ENCODE results near the gene PHLPP1. TPM values are rescaled to one million over a fixed set of nuclear protein-coding genes. Genes with fewer than 3 reads are reported as not detected.

Gene PHLPP1
- total and polyA plus RNA-seq, 2 of the 4 experiments (the other 2 are of a cell fraction): 3.3 to 3.6 TPM

DNA sequence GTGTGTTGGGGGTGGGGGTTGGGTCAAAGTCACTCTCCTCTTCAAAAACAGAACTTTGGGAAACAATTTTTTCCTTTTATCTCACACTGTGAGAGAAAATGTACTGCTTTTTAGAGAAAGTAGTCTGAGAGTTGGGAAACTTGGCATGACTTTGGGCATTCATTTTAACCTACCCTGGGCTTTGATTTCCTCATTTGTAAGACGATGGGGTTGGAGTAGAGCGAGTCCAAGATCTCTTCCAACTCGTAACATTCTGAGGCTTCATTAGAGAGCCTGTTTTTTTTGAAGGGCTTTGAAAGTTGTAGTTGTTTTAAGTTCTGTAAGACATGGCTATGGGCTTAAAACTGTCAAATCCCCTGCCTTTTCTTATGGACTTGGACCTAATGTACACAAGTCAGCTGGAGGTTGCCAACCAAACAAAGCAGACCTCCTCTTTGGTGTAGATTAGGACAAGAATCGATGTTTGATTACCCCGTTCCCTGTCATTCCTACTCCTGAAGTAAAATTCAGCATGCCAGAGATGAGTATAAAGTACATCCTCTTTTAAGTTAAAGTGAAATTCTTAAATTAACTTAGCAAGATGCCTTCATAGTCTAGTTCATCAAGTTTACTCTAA is 8.4 kb downstream of the PHLPP1 start:
- Histone ChIP-seq H4K8ac (ENCODE audit: low read depth in 2 of 2, low read length in 2 of 2) (no peak overlapping the region), H2BK5ac (ENCODE audit: low read depth, low read length, poor library complexity, severe bottlenecking) (no peak overlapping the region), H4K20me1 (ENCODE audit: insufficient read depth, low read length) (no peaks in the 10 kb centered on the region), H3K9me3 (ENCODE audit: control insufficient read depth, insufficient read depth, low read length) (no peaks in the 10 kb centered on the region), H4K91ac (ENCODE audit: insufficient read depth, low read depth, low read length) (no peak overlapping the region), H2BK120ac (ENCODE audit: low read depth, low read length) (no peak overlapping the region), H3K9ac (ENCODE audit: low read depth, low read length) (no peak overlapping the region), H2AFZ (replicated peaks; ENCODE audit: low read length, poor library complexity) (no peak overlapping the region), H3K18ac (ENCODE audit: low read depth, low read length) (no peak overlapping the region), H3K4me1 (ENCODE audit: control insufficient read depth, insufficient read depth, low read length) (peaks cover 2% of the 10 kb centered on the region; the same call in 1 of the 2 replicates), H2AK5ac (ENCODE audit: low read depth, low read length) (no peak overlapping the region), H2AK9ac (replicated peaks; ENCODE audit: low read depth, low read length, poor library complexity) (no peak overlapping the region), H2BK20ac (ENCODE audit: low read depth, low read length) (no peak overlapping the region), H3K27me3 (ENCODE audit: control insufficient read depth, insufficient read depth, low read length) (no peaks in the 10 kb centered on the region), H3K23ac (ENCODE audit: low read depth, low read length) (no peak overlapping the region), H2BK15ac (ENCODE audit: low read depth, low read length) (no peak overlapping the region), H3K4me3 (ENCODE audit: insufficient read depth, low read depth, low read length) (no peak overlapping the region), H3K9me1 (ENCODE audit: insufficient read depth, low read length) (no peaks in the 10 kb centered on the region), H3K56ac (ENCODE audit: extremely low read depth, insufficient read depth, low read length) (no peak overlapping the region), H3K4ac (ENCODE audit: low read depth, low read length) (no peak overlapping the region), H4K5ac (ENCODE audit: low read depth, low read length) (no peak overlapping the region), H3K4me2 (ENCODE audit: low read depth, low read length) (no peak overlapping the region), H3K27ac (ENCODE audit: insufficient read depth, low read length) (no peak overlapping the region), H3K14ac (replicated peaks; ENCODE audit: low read depth, low read length) (no peak overlapping the region), H3K36me3 (ENCODE audit: control insufficient read depth, insufficient read depth, low read length) (no peaks in the 10 kb centered on the region), H3K79me1 (ENCODE audit: low read depth in 1 of 2, low read length in 2 of 2) (peaks cover 10 to 13% of the 10 kb centered on the region in 2 experiments)
- POLR2A ChIA-PET (ENCODE audit: unreplicated experiment): no interaction called here
- no CpG with 5 or more reads among the region's 5 CpGs for WGBS, 2 experiments (ENCODE audit: extremely low coverage in 2 of 2, insufficient read length in 1 of 2)
- no TSS peak for BruUV-seq (replicated peaks)
- CTCF ChIA-PET: interaction anchor here (0.6 kb wide), 1 partner anchor 104 kb away, joined by 3 read pairs; no protein-coding TSS in a partner anchor
- intact Hi-C loops (cut with micrococcal nuclease): no loop called here
- dilution Hi-C loops (cut with HindIII; ENCODE audit: low sequenced_read_pairs, unreplicated experiment): no loop called here
- TF ChIP-seq CEBPB (IDR thresholded peaks at IDR 0.05; ENCODE audit: low read depth, low read length): no peak
- no peak for TF ChIP-seq RAD21 (IDR thresholded peaks at IDR 0.05; ENCODE audit: low read length)
- no peak for TF ChIP-seq CHD1 (IDR thresholded peaks at IDR 0.05; ENCODE audit: low read depth, low read length)
- TF ChIP-seq RFX5 (IDR thresholded peaks at IDR 0.05; ENCODE audit: low read depth, low read length): no peak
- TF ChIP-seq POLR2A (IDR thresholded peaks at IDR 0.05; ENCODE audit: low read depth, low read length): no peak
- no peak for TF ChIP-seq NFE2L2 (IDR thresholded peaks at IDR 0.05; ENCODE audit: low read depth, low read length)
- DNase-seq: no peak
- no peak for ATAC-seq (ENCODE audit: low read depth)
- in situ Hi-C loops (cut with MboI; ENCODE audit: low sequenced_read_pairs): loop anchor here (25.0 kb wide), 1 partner anchor 536 kb away; the partner anchor contains the start of genes PIGN and RELCH

All from IMR-90 (cell line).